SK-N-SH treated with all-trans-retinoic acid at 6 μM for 48 hours (cell line): ENCODE data around the gene LRRC36.

ENCODE experiments used
- ATAC-seq: fragments of 200-7000 bp; cut with Tn5 transposase; 3 replicates; pipeline ENCODE4 v1.9.1; 2020; ENCODE audit warnings: mild to moderate bottlenecking, moderate library complexity
- ARNTL ChIP-seq: fragments of 450-650 bp; formaldehyde crosslinking; IDR thresholded peaks from 2 replicates; pipeline ENCODE4 v1.5.0; 2020; ENCODE audit warnings: low read depth, mild to moderate bottlenecking, moderate library complexity, borderline replicate concordance
- CSDC2 ChIP-seq: fragments of 250-450 bp; sonication (Bioruptor Pico); IDR thresholded peaks from 2 replicates; pipeline ENCODE4 v1.5.0; 2020; ENCODE audit warnings: mild to moderate bottlenecking, moderate library complexity
- ESRRG ChIP-seq: fragments of 250-450 bp; sonication (Bioruptor Pico); IDR thresholded peaks from 2 replicates; pipeline ENCODE4 v1.6.1; 2021; ENCODE audit warnings: mild to moderate bottlenecking
- GLIS3 ChIP-seq: fragments of 250-450 bp; sonication (Bioruptor Pico); IDR thresholded peaks from 2 replicates; pipeline ENCODE4 v1.5.0; 2020; ENCODE audit warnings: mild to moderate bottlenecking, moderate library complexity
- ISL1 ChIP-seq: fragments of 250-450 bp; sonication (Bioruptor Pico); IDR thresholded peaks from 2 replicates; pipeline ENCODE4 v2.1.2; 2022; ENCODE audit warnings: mild to moderate bottlenecking, moderate library complexity
- PPARA ChIP-seq: fragments of 250-450 bp; sonication (Bioruptor Pico); IDR thresholded peaks from 2 replicates; pipeline ENCODE4 v1.5.0; 2020; ENCODE audit warnings: mild to moderate bottlenecking, borderline replicate concordance
- RARB ChIP-seq: fragments of 250-450 bp; sonication (Bioruptor Pico); IDR thresholded peaks from 2 replicates; pipeline ENCODE4 v1.8.0; 2021; ENCODE audit warnings: mild to moderate bottlenecking, moderate library complexity
- SNAI2 ChIP-seq: fragments of 250-450 bp; sonication (Bioruptor Pico); IDR thresholded peaks from 2 replicates; pipeline ENCODE4 v1.5.0; 2020; ENCODE audit warnings: mild to moderate bottlenecking, moderate library complexity
- TOX ChIP-seq: fragments of 250-450 bp; sonication (Bioruptor Pico); IDR thresholded peaks from 2 replicates; pipeline ENCODE4 v1.8.0; 2021; ENCODE audit warnings: mild to moderate bottlenecking, moderate library complexity, borderline replicate concordance
- ZC3H10 ChIP-seq: fragments of 250-450 bp; sonication (Bioruptor Pico); IDR thresholded peaks from 2 replicates; pipeline ENCODE4 v1.5.1; 2021; ENCODE audit warnings: mild to moderate bottlenecking, moderate library complexity
- ZFP3 ChIP-seq: fragments of 250-450 bp; sonication (Bioruptor Pico); IDR thresholded peaks from 2 replicates; pipeline ENCODE4 v1.5.0; 2020; ENCODE audit warnings: mild to moderate bottlenecking, moderate library complexity
- ZFP30 ChIP-seq: fragments of 450-650 bp; formaldehyde crosslinking; IDR thresholded peaks from 2 replicates; pipeline ENCODE4 v1.5.0; 2022; ENCODE audit warnings: mild to moderate bottlenecking, moderate library complexity
- ZNF565 ChIP-seq: fragments of 450-650 bp; formaldehyde crosslinking; conservative IDR thresholded peaks from 2 replicates; pipeline ENCODE4 v1.5.0; 2020; ENCODE audit warnings: low read depth, mild to moderate bottlenecking, moderate library complexity
- ZNF70 ChIP-seq: fragments of 450-650 bp; formaldehyde crosslinking; IDR thresholded peaks from 2 replicates; pipeline ENCODE4 v1.5.0; 2020; ENCODE audit warnings: mild to moderate bottlenecking, moderate library complexity
- TF ChIP-seq, protein P1 (sequence below): fragments of 250-450 bp; sonication (Bioruptor Pico); IDR thresholded peaks from 2 replicates; pipeline ENCODE4 v1.5.1; 2020; ENCODE audit warnings: low read depth, mild to moderate bottlenecking, moderate library complexity
- TF ChIP-seq, protein P2 (sequence below): fragments of 250-450 bp; sonication (Bioruptor Pico); IDR thresholded peaks from 2 replicates; pipeline ENCODE4 v1.8.0; 2020; ENCODE audit warnings: mild to moderate bottlenecking, moderate library complexity, borderline replicate concordance
- TF ChIP-seq, protein P3 (sequence below): fragments of 250-450 bp; sonication (Bioruptor Pico); IDR thresholded peaks from 2 replicates; pipeline ENCODE4 v1.8.0; 2021; ENCODE audit warnings: low read depth, mild to moderate bottlenecking, moderate library complexity, borderline replicate concordance
- TF ChIP-seq, protein P4 (sequence below): fragments of 250-450 bp; sonication (Bioruptor Pico); IDR thresholded peaks from 2 replicates; pipeline ENCODE4 v1.5.1; 2021; ENCODE audit warnings: mild to moderate bottlenecking, moderate library complexity
- TF ChIP-seq, protein P5 (sequence below): fragments of 250-450 bp; sonication (Bioruptor Pico); IDR thresholded peaks from 2 replicates; pipeline ENCODE4 v1.5.0; 2020; ENCODE audit warnings: mild to moderate bottlenecking, moderate library complexity

The LRRC36 gene

DNA sequence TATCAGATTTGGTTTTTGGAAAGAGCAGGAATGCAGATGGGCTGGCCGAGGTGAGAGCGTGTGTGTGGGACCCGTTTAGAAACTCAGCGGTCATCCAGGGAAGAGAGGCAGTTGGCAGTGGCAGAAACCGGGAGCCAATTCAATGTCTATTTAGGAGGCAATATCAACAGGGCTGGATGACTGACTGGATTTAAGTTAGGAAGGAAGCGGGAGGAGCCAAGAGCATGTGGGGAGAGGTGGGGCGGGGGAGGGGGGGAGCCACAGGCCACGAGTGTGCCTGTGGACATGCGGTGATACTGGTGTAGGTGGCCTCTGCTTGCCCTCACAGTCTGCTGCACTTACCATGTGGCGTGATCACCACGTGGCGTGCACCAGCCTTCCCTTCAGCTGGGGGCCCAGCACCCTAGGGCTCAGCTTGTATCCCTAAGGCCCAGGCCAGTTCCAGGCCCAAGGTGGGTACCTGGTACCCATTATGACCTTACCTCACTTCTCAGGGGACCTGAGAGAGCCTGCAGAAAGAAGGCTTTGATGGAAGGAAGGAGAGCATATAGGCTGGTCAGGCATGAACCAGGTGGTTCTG lies 77.5 kb downstream of the LRRC36 start:
- no peak for TF ChIP-seq ZC3H10 (CRISPR knock-in tag)
- TF ChIP-seq, protein P1, sequence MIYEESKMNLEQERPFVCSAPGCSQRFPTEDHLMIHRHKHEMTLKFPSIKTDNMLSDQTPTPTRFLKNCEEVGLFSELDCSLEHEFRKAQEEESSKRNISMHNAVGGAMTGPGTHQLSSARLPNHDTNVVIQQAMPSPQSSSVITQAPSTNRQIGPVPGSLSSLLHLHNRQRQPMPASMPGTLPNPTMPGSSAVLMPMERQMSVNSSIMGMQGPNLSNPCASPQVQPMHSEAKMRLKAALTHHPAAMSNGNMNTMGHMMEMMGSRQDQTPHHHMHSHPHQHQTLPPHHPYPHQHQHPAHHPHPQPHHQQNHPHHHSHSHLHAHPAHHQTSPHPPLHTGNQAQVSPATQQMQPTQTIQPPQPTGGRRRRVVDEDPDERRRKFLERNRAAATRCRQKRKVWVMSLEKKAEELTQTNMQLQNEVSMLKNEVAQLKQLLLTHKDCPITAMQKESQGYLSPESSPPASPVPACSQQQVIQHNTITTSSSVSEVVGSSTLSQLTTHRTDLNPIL (CRISPR knock-in tag), result no peak
- no peak for TF ChIP-seq PPARA (CRISPR knock-in tag)
- no peak for TF ChIP-seq ZNF565 (CRISPR knock-in tag)
- no peak for TF ChIP-seq ZFP30
- TF ChIP-seq, protein P2, sequence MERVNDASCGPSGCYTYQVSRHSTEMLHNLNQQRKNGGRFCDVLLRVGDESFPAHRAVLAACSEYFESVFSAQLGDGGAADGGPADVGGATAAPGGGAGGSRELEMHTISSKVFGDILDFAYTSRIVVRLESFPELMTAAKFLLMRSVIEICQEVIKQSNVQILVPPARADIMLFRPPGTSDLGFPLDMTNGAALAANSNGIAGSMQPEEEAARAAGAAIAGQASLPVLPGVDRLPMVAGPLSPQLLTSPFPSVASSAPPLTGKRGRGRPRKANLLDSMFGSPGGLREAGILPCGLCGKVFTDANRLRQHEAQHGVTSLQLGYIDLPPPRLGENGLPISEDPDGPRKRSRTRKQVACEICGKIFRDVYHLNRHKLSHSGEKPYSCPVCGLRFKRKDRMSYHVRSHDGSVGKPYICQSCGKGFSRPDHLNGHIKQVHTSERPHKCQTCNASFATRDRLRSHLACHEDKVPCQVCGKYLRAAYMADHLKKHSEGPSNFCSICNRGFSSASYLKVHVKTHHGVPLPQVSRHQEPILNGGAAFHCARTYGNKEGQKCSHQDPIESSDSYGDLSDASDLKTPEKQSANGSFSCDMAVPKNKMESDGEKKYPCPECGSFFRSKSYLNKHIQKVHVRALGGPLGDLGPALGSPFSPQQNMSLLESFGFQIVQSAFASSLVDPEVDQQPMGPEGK, result no peak
- TF ChIP-seq ISL1 (CRISPR knock-in tag), result no peak
- no peak for TF ChIP-seq GLIS3 (CRISPR knock-in tag)
- TF ChIP-seq, protein P3, sequence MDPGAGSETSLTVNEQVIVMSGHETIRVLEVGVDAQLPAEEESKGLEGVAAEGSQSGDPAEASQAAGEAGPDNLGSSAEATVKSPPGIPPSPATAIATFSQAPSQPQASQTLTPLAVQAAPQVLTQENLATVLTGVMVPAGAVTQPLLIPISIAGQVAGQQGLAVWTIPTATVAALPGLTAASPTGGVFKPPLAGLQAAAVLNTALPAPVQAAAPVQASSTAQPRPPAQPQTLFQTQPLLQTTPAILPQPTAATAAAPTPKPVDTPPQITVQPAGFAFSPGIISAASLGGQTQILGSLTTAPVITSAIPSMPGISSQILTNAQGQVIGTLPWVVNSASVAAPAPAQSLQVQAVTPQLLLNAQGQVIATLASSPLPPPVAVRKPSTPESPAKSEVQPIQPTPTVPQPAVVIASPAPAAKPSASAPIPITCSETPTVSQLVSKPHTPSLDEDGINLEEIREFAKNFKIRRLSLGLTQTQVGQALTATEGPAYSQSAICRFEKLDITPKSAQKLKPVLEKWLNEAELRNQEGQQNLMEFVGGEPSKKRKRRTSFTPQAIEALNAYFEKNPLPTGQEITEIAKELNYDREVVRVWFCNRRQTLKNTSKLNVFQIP (CRISPR knock-in tag), result no peak
- no peak for TF ChIP-seq SNAI2 (CRISPR knock-in tag)
- TF ChIP-seq RARB (CRISPR knock-in tag), result no peak
- TF ChIP-seq, all 23 proteins: peak for 0
- no peak for ATAC-seq

DNA sequence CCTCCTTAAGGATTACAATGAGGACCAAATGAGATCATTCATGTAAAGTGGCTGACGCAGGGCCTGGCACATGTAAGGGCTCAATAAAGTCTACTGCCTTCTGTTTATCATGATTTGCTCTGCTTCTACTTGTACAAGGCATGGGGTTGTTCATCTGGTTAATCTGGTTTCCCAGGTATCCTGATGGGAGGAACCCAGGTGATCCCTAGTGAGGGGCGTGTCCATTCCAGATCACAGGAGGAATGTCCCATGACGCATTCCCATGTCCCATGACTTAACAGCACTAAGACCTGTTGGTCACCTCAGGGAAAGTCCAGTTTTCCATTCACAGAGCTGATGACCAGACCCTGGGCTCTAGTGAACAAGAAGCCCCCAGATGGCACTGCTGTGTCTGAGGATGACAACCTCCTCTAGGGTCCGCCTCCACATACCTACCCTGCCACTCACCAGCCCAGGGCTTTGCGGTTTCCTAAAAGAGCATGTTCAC lies 78.2 kb downstream of the LRRC36 start:
- ATAC-seq, result no peak
- TF ChIP-seq PPARA (CRISPR knock-in tag) (no peak), ESRRG (CRISPR knock-in tag) (no peak), RARB (CRISPR knock-in tag) (no peak), ISL1 (CRISPR knock-in tag) (no peak), ZFP30 (no peak), ZC3H10 (CRISPR knock-in tag) (no peak), ZNF565 (CRISPR knock-in tag) (no peak)
- TF ChIP-seq, protein P4, sequence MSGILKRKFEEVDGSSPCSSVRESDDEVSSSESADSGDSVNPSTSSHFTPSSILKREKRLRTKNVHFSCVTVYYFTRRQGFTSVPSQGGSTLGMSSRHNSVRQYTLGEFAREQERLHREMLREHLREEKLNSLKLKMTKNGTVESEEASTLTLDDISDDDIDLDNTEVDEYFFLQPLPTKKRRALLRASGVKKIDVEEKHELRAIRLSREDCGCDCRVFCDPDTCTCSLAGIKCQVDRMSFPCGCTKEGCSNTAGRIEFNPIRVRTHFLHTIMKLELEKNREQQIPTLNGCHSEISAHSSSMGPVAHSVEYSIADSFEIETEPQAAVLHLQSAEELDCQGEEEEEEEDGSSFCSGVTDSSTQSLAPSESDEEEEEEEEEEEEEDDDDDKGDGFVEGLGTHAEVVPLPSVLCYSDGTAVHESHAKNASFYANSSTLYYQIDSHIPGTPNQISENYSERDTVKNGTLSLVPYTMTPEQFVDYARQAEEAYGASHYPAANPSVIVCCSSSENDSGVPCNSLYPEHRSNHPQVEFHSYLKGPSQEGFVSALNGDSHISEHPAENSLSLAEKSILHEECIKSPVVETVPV (CRISPR knock-in tag), result no peak
- TF ChIP-seq, protein P2, result no peak
- TF ChIP-seq, protein P1 (CRISPR knock-in tag), result no peak

DNA sequence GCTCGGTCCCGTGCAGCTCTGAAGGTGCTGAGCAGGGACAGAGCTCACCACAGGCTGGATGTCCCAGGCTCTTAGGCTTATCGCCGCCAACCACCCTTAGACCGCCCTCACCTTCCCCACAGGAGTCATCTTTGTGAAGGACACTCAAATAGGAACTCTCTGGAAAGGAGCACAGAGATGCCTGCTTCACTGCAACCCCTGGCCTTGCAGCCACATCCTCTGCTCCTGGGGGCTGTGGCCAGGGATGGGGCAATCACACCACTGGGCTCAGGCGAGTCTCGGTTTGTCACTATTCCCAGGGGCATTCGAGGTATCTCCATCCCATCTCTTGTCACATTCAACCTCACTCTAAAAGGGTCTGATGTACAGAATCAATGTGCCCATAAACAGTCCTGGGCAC lies 78.7 kb downstream of the LRRC36 start:
- ATAC-seq, result no peak
- TF ChIP-seq RARB (CRISPR knock-in tag) (no peak), PPARA (CRISPR knock-in tag) (no peak), GLIS3 (CRISPR knock-in tag) (no peak), CSDC2 (CRISPR knock-in tag) (no peak), TOX (no peak), ZNF70 (CRISPR knock-in tag) (no peak), ARNTL (CRISPR knock-in tag) (no peak), ZFP30 (no peak), ZFP3 (CRISPR knock-in tag) (no peak)
- TF ChIP-seq, protein P5, sequence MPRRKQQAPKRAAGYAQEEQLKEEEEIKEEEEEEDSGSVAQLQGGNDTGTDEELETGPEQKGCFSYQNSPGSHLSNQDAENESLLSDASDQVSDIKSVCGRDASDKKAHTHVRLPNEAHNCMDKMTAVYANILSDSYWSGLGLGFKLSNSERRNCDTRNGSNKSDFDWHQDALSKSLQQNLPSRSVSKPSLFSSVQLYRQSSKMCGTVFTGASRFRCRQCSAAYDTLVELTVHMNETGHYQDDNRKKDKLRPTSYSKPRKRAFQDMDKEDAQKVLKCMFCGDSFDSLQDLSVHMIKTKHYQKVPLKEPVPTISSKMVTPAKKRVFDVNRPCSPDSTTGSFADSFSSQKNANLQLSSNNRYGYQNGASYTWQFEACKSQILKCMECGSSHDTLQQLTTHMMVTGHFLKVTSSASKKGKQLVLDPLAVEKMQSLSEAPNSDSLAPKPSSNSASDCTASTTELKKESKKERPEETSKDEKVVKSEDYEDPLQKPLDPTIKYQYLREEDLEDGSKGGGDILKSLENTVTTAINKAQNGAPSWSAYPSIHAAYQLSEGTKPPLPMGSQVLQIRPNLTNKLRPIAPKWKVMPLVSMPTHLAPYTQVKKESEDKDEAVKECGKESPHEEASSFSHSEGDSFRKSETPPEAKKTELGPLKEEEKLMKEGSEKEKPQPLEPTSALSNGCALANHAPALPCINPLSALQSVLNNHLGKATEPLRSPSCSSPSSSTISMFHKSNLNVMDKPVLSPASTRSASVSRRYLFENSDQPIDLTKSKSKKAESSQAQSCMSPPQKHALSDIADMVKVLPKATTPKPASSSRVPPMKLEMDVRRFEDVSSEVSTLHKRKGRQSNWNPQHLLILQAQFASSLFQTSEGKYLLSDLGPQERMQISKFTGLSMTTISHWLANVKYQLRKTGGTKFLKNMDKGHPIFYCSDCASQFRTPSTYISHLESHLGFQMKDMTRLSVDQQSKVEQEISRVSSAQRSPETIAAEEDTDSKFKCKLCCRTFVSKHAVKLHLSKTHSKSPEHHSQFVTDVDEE (CRISPR knock-in tag), result no peak
- TF ChIP-seq, protein P1 (CRISPR knock-in tag), result no peak
